SK-N-MC (cell line): ENCODE data around the gene FBXO34.

Source experiments
- EZH2 ChIP-seq: fragments of 200-600 bp; sonication (generic); IDR thresholded peaks from one replicate; pipeline ENCODE4 v1.6.1; 2017; ENCODE audit warnings: antibody characterized with exemption
- FOXP2 ChIP-seq: optimal IDR thresholded peaks from 2 replicates; pipeline ENCODE3; 2011; ENCODE audit warnings: mild to moderate bottlenecking, moderate library complexity; ENCODE audit not compliant: insufficient read depth; ENCODE audit errors: extremely low read length, control extremely low read depth
- POLR2AphosphoS5 ChIP-seq: IDR thresholded peaks from 2 replicates; pipeline ENCODE4 v1.6.1; 2012; ENCODE audit warnings: mild to moderate bottlenecking, low read depth, low read length, borderline replicate concordance

GRCh38 chr14:55349565-55349964 is 78.3 kb downstream of the FBXO34 start:
- TF ChIP-seq POLR2AphosphoS5, result no peak
- TF ChIP-seq EZH2, result no peak
- no peak for TF ChIP-seq FOXP2
